Endothelial cell (in vitro differentiated cells): ENCODE results near the gene ST14. TPM values are rescaled to one million over a fixed set of nuclear protein-coding genes. Genes with fewer than 3 reads are reported as not detected.
A peak's percentile ranks its signal among the peaks of the same experiment; 100 is the strongest.

Experiments
- DNase-seq: peaks from one replicate; pipeline ENCODE4 v3.0.0; 2021; ENCODE audit warnings: low spot score
- H3K27ac Mint-ChIP-seq: one replicate; pipeline ENCODE4 v1.8.0; 2021; ENCODE audit warnings: mixed read lengths, inconsistent platforms; ENCODE audit not compliant: unreplicated experiment
- H3K27me3 Mint-ChIP-seq: one replicate; pipeline ENCODE4 v1.8.0; 2021; ENCODE audit warnings: mild to moderate bottlenecking, moderate library complexity, mixed read lengths, inconsistent platforms; ENCODE audit not compliant: unreplicated experiment
- H3K36me3 Mint-ChIP-seq: one replicate; pipeline ENCODE4 v1.8.0; 2021; ENCODE audit warnings: mild to moderate bottlenecking, low read depth, mixed read lengths, inconsistent platforms; ENCODE audit not compliant: unreplicated experiment
- H3K4me1 Mint-ChIP-seq: one replicate; pipeline ENCODE4 v1.8.0; 2021; ENCODE audit warnings: mild to moderate bottlenecking, mixed read lengths, inconsistent platforms; ENCODE audit not compliant: unreplicated experiment
- H3K4me3 Mint-ChIP-seq: one replicate; pipeline ENCODE4 v1.8.0; 2021; ENCODE audit warnings: mild to moderate bottlenecking, mixed read lengths, inconsistent platforms; ENCODE audit not compliant: unreplicated experiment
- H3K9me3 Mint-ChIP-seq: one replicate; pipeline ENCODE4 v1.8.0; 2021; ENCODE audit warnings: mixed read lengths, inconsistent platforms; ENCODE audit not compliant: unreplicated experiment
- CTCF ChIP-seq: fragments of 200-600 bp; sonication (generic); IDR thresholded peaks from one replicate; pipeline ENCODE4 v1.5.0; 2021; ENCODE audit warnings: antibody characterized with exemption; ENCODE audit not compliant: unreplicated experiment
- total RNA-seq: library from RNA; stranded (reverse); fragmentation: NEBNext Ultra II Directional; extraction: Animal tissue kit (Norgen Biotek cat#: 25700); gene quantifications from one replicate; pipeline ENCODE4 v1.2.1, GENCODE V29; 2021; ENCODE audit not compliant: unreplicated experiment

Gene ST14
- total RNA-seq, 1 donor from 2014 or later = 8.7 TPM

GRCh38 chr11:130114726-130115125 lies 44.9 kb upstream of the ST14 start:
- TF ChIP-seq CTCF = no peak
- H3K4me1 Mint-ChIP-seq = peaks cover 45% of the 10 kb centered on the region
- peaks cover 2% of the 10 kb centered on the region for H3K27me3 Mint-ChIP-seq
- H3K4me3 Mint-ChIP-seq = no peak overlapping the region
- no peak overlapping the region for H3K27ac Mint-ChIP-seq
- H3K36me3 Mint-ChIP-seq = peaks cover 35% of the 10 kb centered on the region
- H3K9me3 Mint-ChIP-seq = no peaks in the 10 kb centered on the region
- no peak for DNase-seq

GRCh38 chr11:130115218-130115617 lies 44.4 kb upstream of the ST14 start:
- TF ChIP-seq CTCF = no peak
- Mint-ChIP-seq H3K27me3 (peaks cover 2% of the 10 kb centered on the region), H3K4me3 (no peak overlapping the region), H3K27ac (no peak overlapping the region), H3K36me3 (peaks cover 34% of the 10 kb centered on the region), H3K9me3 (no peaks in the 10 kb centered on the region), H3K4me1 (peaks cover 48% of the 10 kb centered on the region)
- DNase-seq = no peak

GRCh38 chr11:130118165-130118564 lies 41.4 kb upstream of the ST14 start:
- H3K9me3 Mint-ChIP-seq = no peaks in the 10 kb centered on the region
- H3K4me1 Mint-ChIP-seq = peaks cover 62% of the 10 kb centered on the region
- DNase-seq = no peak
- H3K27ac Mint-ChIP-seq = no peak overlapping the region
- peaks cover 2% of the 10 kb centered on the region for H3K27me3 Mint-ChIP-seq
- H3K4me3 Mint-ChIP-seq = no peak overlapping the region
- peaks cover 32% of the 10 kb centered on the region for H3K36me3 Mint-ChIP-seq
- TF ChIP-seq CTCF = no peak

GRCh38 chr11:130118636-130119387 lies 40.8 kb upstream of the ST14 start:
- no peak for DNase-seq
- TF ChIP-seq CTCF = no peak
- Mint-ChIP-seq H3K9me3 (no peaks in the 10 kb centered on the region), H3K27ac (peak overlapping the region; percentile 92), H3K4me1 (peaks cover 68% of the 10 kb centered on the region), H3K4me3 (peak overlapping the region; percentile 83), H3K36me3 (peaks cover 34% of the 10 kb centered on the region), H3K27me3 (peaks cover 2% of the 10 kb centered on the region)

- TF ChIP-seq CTCF = no peak
- H3K27ac Mint-ChIP-seq = peak overlapping the region; percentile 92
- H3K36me3 Mint-ChIP-seq = peaks cover 47% of the 10 kb centered on the region
Observed at GRCh38 chr11:130120045-130120444, 39.5 kb upstream of the ST14 start.

More at GRCh38 chr11:130120045-130120444, 39.5 kb upstream of the ST14 start:
- DNase-seq = no peak
- Mint-ChIP-seq H3K4me1 (peaks cover 66% of the 10 kb centered on the region), H3K4me3 (peak overlapping the region; percentile 54), H3K27me3 (peaks cover 4% of the 10 kb centered on the region), H3K9me3 (no peaks in the 10 kb centered on the region)
